ENCODE measurements around the gene SNAI1. TPM values are rescaled to one million over a fixed set of nuclear protein-coding genes. Genes with fewer than 3 reads are reported as not detected.

Gene SNAI1
- total and polyA plus RNA-seq, 2 donors (not counting 3 experiments of a cell fraction or from before 2014, with no cell fraction given): 10.8 to 13.4 TPM

DNA sequence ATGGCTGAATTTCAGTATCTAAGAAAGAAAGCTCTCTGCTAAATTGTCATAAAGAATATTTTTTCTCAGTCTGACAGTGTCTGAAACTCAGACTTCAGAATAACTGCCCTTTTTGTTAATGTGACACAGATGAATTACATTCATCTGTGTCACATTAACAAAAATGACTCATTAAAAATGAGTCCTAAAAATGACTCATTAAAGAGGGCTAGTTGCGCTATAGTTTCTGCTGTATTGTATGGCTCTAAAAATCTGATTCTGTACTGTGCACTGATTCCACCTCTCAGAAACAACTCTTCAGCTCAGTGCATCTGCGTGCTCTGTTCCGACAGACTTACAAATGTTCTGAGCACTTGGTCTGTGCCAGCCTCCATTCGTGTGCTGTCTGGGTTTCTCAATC lies 31.6 kb upstream of the SNAI1 start:
- Histone ChIP-seq H3K27me3 (ENCODE audit: control insufficient read depth in 2 of 2, insufficient read depth in 2 of 2, low read length in 2 of 2) (no peaks in the 10 kb centered on the region), H3K27ac (ENCODE audit: insufficient read depth, low read depth, low read length) (peak overlapping the region; percentile 24), H4K20me1 (replicated peaks; ENCODE audit: control insufficient read depth, extremely low read depth, insufficient read depth, low read length) (no peaks in the 10 kb centered on the region), H3K36me3 (ENCODE audit: control insufficient read depth in 2 of 2, extremely low read depth in 1 of 2, insufficient read depth in 2 of 2, low read length in 2 of 2) (peaks cover 21 to 34% of the 10 kb centered on the region in 2 experiments), H3K4me2 (ENCODE audit: insufficient read depth, low read length) (no peak overlapping the region), H2AFZ (ENCODE audit: low read depth, low read length) (no peak overlapping the region), H3K9me1 (replicated peaks; ENCODE audit: control insufficient read depth, extremely low read depth, insufficient read depth, low read length) (no peaks in the 10 kb centered on the region), H3K4me3 (replicated peaks in 1 of 3; ENCODE audit: insufficient read depth in 1 of 3, low read depth in 1 of 3, low read length in 3 of 3) (no peak overlapping the region), H3K79me2 (ENCODE audit: control insufficient read depth, insufficient read depth, low read length) (peaks cover 4% of the 10 kb centered on the region), H3K4me1 (ENCODE audit: control insufficient read depth, extremely low read depth, insufficient read depth, low read length) (peaks cover 10% of the 10 kb centered on the region), H3K9me3 (replicated peaks; ENCODE audit: control insufficient read depth, insufficient read depth, low read length) (no peaks in the 10 kb centered on the region), H3K9ac (replicated peaks; ENCODE audit: extremely low read depth, insufficient read depth, low read length) (no peak overlapping the region)
- peak; percentile 11 for DNase-seq (ENCODE audit: low read depth, low spot score)
- ChIA-PET POLR2A (no interaction called here), CTCF (interaction anchor here (0.8 to 1.3 kb wide), 3 partner anchors 9 to 120 kb away, joined by 3 to 4 read pairs (median 3); no protein-coding TSS in a partner anchor)
- dilution Hi-C loops (cut with MboI; ENCODE audit: extremely low pct_ligation_motif_present, low sequenced_read_pairs): no loop called here
- intact Hi-C loops (cut with micrococcal nuclease): no loop called here
- BruUV-seq (replicated peaks): no TSS peak
- TF ChIP-seq JUN (IDR thresholded peaks at IDR 0.05; ENCODE audit: borderline replicate concordance, insufficient read depth, insufficient read length, low read depth) (peak; percentile 74), EZH2 (IDR thresholded peaks at IDR 0.05; ENCODE audit: borderline replicate concordance, low read depth, low read length, severe bottlenecking) (no peak), MAX (IDR thresholded peaks at IDR 0.05; ENCODE audit: insufficient read depth, insufficient read length) (no peak), FOS (IDR thresholded peaks at IDR 0.05; ENCODE audit: borderline replicate concordance, insufficient read depth, low read length) (peak; percentile 86), MYC (IDR thresholded peaks at IDR 0.05; ENCODE audit: low read depth, low read length) (no peak)
- peak; percentile 59 for FAIRE-seq

DNA sequence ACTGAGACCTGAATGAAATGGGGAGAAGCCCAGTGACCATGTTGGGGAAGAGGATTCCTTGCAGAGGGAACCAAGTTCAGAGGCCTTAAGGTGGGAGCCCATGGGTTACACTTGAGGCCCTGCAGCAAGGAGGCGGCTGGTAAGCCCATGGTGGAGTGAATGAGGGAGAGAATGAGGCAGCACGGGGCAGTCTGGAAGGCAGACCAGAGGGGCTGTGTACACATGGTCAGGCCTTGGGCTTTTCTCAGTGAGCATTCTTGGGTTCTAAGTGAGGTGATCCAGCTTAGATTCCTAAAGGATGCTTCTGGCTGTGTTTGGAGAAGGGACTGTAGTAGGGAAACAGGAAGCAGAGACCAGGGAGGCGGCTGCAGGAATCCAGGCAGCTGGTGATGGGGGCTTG lies 27.6 kb upstream of the SNAI1 start:
- no peaks in the 10 kb centered on the region for H3K27me3 ChIP-seq (ENCODE audit: control insufficient read depth in 2 of 2, insufficient read depth in 2 of 2, low read length in 2 of 2)
- H2AFZ ChIP-seq (ENCODE audit: low read depth, low read length): no peak overlapping the region
- intact Hi-C loops (cut with micrococcal nuclease) (no loop called here), dilution Hi-C loops (cut with MboI; ENCODE audit: extremely low pct_ligation_motif_present, low sequenced_read_pairs) (no loop called here)
- POLR2A ChIA-PET: no interaction called here
- peaks cover 10% of the 10 kb centered on the region for H3K4me1 ChIP-seq (ENCODE audit: control insufficient read depth, extremely low read depth, insufficient read depth, low read length)
- TF ChIP-seq MAX (IDR thresholded peaks at IDR 0.05; ENCODE audit: insufficient read depth, insufficient read length) (no peak), GATA2 (IDR thresholded peaks at IDR 0.05; ENCODE audit: insufficient read depth, insufficient read length, low read depth, low read length) (no peak), MYC (IDR thresholded peaks at IDR 0.05; ENCODE audit: low read depth, low read length) (no peak), JUN (IDR thresholded peaks at IDR 0.05; ENCODE audit: borderline replicate concordance, insufficient read depth, insufficient read length, low read depth) (no peak), EZH2 (IDR thresholded peaks at IDR 0.05; ENCODE audit: borderline replicate concordance, low read depth, low read length, severe bottlenecking) (no peak), POLR2AphosphoS5 (IDR thresholded peaks at IDR 0.05; ENCODE audit: insufficient read depth, low read depth, low read length) (no peak), FOS (IDR thresholded peaks at IDR 0.05; ENCODE audit: borderline replicate concordance, insufficient read depth, low read length) (no peak), POLR2A (IDR thresholded peaks at IDR 0.05; ENCODE audit: low read depth, low read length) (no peak)
- TF ChIP-seq, protein P1, sequence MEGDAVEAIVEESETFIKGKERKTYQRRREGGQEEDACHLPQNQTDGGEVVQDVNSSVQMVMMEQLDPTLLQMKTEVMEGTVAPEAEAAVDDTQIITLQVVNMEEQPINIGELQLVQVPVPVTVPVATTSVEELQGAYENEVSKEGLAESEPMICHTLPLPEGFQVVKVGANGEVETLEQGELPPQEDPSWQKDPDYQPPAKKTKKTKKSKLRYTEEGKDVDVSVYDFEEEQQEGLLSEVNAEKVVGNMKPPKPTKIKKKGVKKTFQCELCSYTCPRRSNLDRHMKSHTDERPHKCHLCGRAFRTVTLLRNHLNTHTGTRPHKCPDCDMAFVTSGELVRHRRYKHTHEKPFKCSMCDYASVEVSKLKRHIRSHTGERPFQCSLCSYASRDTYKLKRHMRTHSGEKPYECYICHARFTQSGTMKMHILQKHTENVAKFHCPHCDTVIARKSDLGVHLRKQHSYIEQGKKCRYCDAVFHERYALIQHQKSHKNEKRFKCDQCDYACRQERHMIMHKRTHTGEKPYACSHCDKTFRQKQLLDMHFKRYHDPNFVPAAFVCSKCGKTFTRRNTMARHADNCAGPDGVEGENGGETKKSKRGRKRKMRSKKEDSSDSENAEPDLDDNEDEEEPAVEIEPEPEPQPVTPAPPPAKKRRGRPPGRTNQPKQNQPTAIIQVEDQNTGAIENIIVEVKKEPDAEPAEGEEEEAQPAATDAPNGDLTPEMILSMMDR (IDR thresholded peaks at IDR 0.05; ENCODE audit: extremely low read depth in 1 of 2, insufficient read depth in 1 of 2, low read depth in 1 of 2, low read length in 2 of 2): no peak
- no peak overlapping the region for H3K4me3 ChIP-seq (replicated peaks in 1 of 3; ENCODE audit: insufficient read depth in 1 of 3, low read depth in 1 of 3, low read length in 3 of 3)
- H3K27ac ChIP-seq (ENCODE audit: insufficient read depth, low read depth, low read length): no peak overlapping the region
- CTCF ChIA-PET: interaction anchor here (2.7 kb wide), 1 partner anchor 9 kb away, joined by 10 read pairs; no protein-coding TSS in a partner anchor
- FAIRE-seq (no peak), DNase-seq (ENCODE audit: low read depth, low spot score) (no peak)
- H3K4me2 ChIP-seq (ENCODE audit: insufficient read depth, low read length): no peak overlapping the region
- H4K20me1 ChIP-seq (replicated peaks; ENCODE audit: control insufficient read depth, extremely low read depth, insufficient read depth, low read length): no peaks in the 10 kb centered on the region
- no peaks in the 10 kb centered on the region for H3K9me3 ChIP-seq (replicated peaks; ENCODE audit: control insufficient read depth, insufficient read depth, low read length)
- H3K79me2 ChIP-seq (ENCODE audit: control insufficient read depth, insufficient read depth, low read length): peaks cover 4% of the 10 kb centered on the region
- no peaks in the 10 kb centered on the region for H3K9me1 ChIP-seq (replicated peaks; ENCODE audit: control insufficient read depth, extremely low read depth, insufficient read depth, low read length)
- peaks cover 15 to 27% of the 10 kb centered on the region in 2 experiments for H3K36me3 ChIP-seq (ENCODE audit: control insufficient read depth in 2 of 2, extremely low read depth in 1 of 2, insufficient read depth in 2 of 2, low read length in 2 of 2)
- H3K9ac ChIP-seq (replicated peaks; ENCODE audit: extremely low read depth, insufficient read depth, low read length): no peak overlapping the region
- BruUV-seq (replicated peaks): no TSS peak
